Measurements from ENCODE around the gene PCGF1.

Gene PCGF1

DNA sequence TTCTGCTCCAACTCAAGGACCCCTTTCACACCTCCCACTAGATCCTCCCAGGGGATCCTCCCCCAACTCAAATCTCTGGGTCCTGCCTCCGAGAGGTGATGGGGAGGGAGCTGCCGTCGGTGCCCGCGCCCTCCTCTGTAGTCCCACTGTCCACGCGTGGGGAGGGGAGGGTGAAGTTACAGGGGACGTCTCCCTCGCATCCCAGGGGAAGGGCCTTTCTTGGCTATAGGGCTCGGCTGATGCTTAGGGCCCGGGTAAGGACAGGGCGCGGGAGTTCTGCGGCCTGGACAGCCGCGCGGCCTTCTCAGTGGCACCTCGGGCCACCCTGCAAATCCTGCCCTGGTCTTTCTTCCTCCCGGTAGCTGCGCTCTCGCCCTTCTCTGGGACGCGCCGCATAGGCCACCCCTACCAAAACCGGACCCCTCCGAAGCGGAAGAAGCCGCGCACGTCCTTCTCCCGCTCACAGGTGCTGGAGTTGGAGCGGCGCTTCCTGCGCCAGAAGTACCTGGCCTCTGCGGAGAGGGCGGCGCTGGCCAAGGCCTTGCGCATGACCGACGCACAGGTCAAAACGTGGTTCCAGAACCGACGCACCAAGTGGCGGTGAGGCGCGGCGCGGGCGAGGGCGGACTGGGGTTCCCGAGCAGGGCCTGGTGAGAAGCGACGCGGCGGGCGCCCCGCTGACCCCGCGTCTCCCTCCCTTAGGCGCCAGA, 7.9 kb upstream of the PCGF1 start:
- DNase-seq (ENCODE audit: low read depth), result no peak

DNA sequence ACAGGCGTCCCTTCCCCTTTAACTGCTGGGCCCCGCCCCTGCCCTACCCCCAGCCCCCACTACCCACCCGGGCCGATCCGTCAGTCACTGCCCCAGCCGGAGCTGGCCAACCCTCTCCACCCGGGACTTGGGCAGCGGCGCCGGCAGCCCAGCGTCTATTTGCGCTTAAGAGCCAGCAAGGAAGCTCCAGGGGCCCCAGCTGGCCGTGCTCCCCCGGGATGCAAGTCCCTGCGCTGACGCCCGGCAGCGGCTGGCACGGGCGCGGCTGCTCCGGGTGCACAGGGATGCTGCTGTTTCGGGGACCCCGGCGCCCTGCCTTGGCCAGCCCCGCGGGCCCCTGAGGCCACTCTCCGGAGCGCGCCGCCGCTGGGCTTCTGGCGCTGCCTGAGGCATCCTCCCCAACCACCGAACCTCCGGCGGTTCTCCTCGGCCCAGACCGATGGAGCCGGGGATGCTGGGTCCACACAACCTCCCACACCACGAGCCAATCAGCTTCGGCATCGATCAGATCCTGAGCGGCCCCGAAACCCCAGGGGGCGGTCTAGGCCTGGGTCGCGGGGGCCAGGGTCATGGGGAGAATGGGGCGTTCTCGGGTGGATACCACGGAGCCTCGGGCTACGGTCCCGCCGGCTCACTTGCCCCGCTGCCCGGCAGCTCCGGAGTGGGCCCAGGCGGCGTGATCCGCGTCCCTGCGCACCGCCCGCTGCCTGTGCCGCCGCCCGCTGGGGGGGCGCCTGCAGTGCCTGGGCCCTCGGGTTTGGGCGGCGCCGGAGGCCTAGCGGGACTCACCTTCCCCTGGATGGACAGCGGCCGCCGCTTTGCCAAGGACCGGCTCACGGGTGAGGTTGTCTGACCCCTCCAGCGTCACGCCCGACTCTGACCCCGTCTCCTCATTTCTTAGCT, 7.1 kb upstream of the PCGF1 start, which contains the start of gene TLX2:
TLX2 (plus strand) TSS at position 83 of the 903 bp plus-strand sequence; CDS start at position 440, 357 bp downstream.
- no peak for DNase-seq (ENCODE audit: low read depth)

DNA sequence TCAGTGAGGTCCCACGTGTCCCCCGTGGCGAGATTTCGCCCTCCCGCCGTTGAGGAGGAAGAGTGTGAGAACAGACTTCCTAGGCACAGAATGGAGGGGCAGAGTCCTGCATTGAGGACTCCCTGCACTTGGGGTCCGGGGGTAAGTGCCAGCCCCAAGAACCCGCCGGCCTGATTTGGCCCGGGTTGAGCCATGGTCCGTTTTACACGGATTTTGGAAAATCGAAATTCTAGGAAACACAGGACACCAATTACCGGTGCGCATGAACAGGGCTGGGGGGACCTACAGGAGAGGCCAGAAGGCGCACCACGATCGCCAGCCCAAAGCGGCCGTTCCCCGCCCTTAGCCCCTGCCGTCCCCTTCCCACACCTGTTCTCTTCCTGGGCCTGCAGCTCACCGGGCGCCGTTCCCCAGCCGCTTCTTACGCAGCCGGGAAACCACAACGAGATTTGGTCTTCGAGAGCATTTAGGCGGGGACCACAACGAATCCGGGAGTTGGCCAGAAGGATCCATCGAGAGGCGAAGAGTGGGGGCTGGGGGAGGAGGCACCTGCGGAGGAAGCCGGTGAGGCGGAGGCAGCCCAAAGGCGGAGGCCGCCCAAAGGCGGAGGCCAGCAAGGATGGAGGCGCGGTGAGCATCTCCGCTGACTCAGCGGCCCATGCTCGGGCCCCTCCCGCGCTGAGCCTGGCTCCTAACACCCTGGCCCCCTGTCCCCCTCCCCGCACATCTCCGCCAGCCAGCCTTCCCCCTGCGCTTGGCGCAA, 6.3 kb upstream of the PCGF1 start:
- no peak for DNase-seq (ENCODE audit: low read depth)

DNA sequence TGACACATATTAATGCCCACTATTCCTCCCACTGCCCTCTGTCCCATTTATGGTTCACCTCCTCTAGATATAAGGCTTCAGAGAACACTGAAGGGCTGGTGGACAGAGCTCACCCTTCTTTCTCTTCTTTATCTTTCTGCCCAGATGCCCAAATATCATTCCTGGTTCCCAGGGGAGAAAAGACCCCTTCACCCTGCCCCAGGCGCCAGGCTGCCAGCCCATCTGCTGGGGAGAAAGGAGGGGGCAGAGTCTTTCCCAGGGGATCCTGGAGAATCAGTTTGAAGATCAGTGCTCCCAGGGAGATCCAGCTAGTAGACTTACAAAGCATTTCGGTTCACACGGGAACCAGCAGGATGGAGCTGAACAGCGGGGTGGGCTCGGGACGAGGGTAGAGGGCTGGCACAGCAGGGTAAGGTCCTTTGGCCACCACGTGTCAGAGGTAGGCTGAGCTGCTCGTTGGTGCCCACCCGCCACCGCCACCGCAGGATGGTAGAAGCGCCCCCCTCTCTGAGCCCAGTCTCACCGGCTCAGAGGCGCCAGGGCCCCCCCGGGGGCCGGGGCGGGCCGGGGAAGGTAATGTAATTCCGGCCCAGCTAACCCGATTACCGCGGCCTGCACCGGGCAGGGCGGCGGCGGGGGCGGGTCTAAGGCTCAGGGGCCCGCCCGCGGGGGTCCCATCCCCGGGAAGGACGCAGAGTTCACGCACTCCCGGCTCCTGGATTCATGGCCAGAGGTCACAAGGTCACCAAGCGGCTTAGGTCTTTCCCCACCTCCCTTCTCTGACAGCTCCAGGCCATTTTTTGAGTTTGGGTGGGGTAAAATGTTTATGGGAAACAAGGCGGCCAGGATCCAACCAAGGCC, 5.5 kb upstream of the PCGF1 start:
- no peak for DNase-seq (ENCODE audit: low read depth)

DNA sequence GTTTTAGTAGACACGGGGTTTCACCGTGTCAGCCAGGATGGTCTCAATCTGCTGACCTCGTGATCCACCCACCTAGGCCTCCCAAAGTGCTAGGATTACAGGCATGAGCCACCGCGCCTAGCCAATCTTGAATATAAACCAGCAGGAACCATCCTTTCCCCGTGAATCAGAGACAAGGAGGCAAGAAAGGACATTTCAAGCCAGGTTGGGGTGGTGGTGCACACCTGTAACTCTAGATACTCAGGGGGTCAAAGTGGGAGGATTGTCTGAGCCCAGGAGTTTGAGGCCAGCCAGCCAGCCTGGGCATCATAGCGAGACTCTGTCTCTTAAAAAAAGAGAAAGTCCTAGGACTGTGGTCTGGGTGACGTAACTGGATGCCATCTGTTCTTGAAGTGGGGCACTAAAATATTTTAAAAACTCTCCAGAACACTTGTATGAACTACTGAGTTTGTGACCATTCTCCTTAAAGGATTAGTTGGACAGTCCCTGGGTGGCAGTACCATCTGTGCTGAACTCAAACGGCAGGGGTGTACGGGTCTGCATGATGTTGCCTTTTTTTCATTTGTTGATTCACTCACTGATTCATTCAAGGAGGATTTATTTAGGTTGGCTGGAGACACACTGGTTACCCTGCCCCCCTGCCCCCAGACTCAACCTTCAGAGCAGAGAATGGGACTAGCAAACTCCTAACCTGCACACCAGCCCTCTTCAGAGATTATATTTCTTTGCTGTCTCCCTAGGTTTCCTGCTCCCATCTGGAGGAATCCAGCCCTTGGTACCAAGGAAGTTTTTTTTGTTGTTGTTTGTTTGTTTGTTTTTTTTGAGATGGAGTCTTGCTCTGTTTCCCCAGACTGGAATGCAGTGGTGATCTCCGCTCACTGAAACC, 3.9 kb upstream of the PCGF1 start:
- no peak for DNase-seq (ENCODE audit: low read depth)

DNA sequence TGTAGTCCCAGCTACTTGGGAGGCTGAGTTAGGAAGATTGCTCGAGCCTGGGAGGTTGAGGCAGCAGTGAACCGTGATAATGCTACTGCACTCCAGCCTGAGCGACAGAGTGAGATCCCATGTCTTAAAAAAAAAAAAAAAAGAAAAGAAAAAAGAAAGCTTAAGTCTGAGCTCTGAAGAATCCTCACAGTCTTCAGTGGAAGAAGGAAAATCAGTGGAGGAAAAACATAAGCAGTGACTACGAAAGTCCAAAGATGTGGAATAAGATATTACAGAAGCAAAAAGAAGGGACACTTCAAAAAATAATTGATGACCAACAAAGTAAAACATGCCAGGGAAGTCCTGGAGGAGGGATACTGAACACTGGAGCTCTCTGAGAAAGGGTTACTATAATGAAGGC, 2.8 kb upstream of the PCGF1 start:
- DNase-seq (ENCODE audit: low read depth), result no peak

DNA sequence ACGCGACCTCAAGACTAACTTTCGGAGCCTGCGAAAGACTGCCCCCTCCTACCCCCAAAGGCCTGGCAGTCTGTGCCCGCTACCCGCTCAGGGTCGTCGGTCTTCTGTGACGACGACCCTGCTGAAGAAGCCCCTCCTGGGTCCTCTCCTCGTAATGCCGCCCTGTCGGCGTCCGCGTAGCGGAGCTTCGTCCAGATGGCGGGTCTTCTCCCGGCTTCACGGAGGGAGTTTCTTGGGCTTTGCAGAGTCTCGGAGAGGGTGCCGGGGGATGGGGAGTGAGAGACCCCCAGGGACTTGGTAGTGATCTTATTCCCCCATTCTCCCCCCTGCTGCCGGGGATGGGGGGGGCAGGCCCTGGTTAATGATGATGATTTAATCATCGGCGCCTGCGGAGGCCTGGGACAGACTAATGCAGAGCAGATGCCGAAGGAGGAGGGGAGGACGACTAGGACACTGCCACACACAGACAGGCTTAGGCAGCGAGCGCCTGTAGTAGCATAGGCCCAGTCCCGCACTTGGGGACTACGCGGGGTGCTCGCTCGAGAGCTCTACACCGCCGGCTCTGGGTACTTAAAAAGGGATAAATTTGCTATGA, 528 bp upstream of the PCGF1 start:
- DNase-seq (ENCODE audit: low read depth), result no peak

DNA sequence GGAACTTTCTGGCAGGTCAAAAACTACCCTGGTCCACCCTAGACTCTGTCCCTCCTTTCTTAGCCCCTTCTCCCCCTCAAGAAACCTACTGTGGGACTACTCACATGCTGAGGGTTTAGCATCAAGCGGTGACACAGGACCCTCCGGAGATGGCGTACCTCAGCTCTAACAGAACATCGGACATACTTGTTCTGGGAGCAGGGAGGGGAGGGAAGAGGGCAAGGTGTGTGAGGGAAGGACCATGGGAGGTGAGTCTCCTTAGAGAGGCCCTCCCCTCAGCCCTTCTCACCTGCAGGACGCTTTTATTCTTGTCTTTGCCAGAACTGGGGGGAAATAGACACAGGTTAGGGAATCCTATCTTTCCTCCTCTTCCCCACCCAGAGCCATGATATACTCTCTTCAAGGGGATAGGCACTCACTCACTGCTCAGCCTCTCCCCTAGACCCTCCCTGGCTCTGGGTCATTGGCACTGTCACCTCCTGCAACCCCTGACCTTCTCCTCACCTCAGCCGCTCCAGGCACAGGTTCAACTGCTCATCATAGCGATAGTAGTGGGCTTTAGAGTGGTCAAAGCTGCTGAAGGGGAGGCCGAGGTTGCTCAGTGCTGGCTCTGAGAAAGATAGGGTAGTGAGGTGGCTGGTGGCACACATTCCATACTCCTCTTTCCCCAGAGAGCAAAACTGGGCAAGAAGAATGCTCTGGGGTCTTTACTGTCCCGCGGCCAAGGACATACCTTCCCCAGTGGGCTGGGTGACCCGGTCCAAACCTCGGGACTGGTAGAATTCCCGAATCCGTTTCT, 1.8 kb downstream of the PCGF1 start:
- no peak for DNase-seq (ENCODE audit: low read depth)

DNA sequence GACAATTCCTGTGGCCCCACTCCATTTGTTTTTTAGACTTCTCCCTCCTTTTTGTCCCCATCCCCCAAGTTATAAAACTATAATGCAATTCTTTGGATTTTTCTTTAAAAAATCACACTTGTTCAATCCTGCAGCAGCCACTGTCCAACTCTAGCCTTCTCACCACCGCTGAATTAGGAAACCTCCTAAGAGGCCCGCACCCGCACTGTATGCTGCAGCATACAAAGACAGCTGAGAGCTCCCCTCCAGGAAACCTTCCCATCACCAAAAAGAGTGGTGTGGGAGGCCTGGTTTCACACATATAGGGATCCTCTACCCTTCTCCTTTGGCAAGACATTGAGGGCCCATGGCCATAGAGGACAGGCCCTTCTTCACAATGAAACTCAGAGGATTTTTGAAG, 2.9 kb downstream of the PCGF1 start:
- DNase-seq (ENCODE audit: low read depth), result no peak

DNA sequence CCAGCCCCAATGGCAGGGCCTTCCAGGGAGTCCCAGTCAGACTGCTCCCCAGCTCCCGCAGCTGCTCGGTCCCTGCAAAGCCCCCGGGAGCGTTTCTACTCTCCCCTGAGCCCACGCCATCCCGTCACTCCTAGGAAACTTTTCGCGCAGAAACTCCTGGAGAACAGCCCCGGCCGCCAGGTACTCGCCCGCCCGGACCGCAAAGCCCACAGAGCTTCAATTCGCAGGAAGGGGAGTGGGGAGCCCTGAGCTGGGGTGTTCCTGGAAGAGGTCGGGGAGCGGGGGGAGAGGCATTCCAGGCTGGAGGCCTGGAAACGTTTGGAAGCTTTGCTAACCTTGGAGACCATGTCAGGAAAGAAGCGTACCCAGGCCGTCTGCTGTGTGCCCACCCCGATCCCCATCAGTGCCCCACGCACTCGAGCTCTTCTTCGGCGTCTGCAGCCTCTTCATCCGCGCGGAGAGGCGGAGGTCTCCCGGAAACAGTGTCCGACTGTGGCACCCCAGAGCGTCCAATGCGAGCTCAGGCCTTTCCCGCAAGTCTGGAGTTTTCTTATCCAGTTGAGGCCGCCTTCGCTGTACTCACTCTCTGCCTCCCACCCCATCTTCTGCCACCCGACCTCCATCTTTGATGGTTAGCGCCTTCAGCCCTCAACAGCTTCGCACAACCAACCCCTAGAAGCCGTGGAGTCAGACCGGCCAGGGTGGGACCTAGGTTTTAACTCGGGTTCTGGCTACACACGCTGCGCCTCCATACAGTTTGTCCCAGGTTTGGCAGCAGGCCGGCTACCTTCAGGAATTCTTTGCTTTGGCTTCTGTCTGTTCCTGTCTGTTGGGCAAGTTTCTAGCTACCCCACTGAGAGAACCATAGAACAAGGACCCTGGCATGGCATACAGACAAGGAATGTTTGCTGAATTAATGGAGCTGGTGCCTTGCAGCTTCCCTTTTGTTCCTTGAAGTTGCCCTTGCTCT, 3.7 kb downstream of the PCGF1 start:
- peak; percentile 44 for DNase-seq (ENCODE audit: low read depth)

DNA sequence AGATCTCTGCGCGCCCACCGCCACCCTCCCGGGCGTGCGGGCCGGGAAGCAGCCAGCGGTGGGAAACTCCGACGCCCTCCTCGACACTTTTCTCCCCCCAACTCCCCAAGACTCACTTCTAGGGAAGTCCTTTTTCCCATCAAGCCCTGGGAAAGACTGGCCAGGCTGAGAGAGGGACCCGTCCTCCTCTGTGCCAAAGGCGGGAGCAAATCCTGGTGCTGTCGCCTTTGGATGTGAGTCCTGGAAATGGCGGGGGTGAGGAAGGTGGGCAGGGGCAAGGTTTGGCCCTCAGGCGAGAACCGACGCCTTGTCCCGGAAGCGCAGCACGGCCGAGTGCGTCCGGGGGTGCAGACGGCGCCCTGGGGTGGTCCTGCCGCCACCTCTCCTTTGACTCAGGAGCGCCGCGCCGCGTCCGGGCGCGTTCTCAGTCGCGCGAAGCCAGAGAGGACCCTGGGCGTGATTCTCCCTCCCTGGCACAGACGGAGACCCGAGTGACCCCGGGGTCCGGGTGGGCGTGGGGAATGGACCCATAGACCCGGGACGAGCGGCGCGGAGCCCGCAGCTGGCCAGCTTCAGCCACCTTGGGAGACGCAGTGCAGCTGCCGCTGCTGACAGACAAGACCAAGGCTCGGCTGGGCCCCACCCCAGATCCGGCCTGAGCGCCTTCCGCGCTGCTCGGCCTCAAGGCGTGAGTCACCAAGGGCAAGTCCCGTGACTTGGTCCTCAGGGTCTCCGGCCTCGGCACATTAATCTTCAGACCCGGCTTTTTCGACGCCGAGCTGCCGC, 4.6 kb downstream of the PCGF1 start:
- peak; percentile 85 for DNase-seq (ENCODE audit: low read depth)

DNA sequence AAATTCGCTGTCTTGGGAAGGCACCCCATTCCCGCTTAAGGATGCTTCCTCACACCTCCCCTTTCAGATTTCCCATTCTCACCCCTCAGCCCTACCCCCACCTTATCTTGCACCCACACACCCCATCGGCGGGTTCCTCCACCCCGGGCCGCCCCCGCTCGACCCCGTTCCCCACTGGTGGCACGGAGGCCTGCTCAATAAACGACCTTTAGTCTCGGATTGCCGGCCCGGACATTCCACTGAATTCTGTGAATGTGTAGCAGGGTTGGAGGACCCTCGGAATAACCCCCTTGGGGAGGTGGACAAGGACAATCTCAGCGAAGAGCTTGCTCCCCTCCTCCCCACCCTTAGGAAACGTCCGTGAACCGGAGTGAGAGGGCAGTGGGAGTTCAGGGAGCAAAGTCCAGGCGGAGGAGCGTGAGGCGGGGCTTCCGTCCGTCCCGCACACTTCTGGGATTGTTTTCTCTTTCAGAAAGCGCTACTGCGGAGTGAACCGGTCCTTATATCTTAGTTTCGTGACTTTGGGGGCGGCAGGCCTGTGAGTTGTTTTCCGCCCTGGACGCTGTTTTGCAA, 5.3 kb downstream of the PCGF1 start:
- DNase-seq (ENCODE audit: low read depth), result no peak

DNA sequence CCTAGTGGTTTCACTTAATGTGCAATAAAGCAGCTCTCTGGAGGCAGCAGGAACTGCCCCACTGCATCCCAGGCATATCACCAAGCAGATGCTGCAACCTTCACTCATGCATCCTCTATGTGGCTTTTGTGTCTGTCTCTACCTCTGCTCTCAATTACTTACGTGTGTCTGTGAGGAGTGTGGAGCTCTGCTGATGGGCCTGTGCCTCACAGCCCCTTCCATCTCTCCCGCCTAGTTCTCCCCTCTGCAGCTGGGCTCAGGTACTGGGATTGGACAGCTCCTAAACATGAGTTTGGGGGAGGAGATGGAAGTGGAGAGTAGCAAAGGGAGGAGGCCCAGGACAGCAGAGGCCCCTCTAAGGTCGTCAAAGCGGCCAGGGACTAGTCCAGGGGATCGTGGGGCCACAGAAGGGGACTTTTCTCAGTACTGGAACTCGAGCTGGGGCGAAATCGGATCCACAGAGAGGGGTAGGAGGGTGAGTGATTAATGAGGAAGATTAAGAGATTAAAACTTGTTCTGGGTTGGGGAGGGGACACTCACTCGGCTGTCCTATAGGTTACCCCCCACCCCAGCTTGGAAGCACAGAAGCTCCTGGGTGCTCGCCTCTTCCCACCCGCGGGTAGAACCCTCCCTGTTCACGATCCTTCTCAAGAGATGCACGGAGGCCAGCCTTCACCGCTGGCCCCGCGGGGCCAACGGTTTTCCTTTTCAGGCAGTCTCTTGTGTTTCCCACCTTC, 6.0 kb downstream of the PCGF1 start:
- DNase-seq (ENCODE audit: low read depth), result no peak

DNA sequence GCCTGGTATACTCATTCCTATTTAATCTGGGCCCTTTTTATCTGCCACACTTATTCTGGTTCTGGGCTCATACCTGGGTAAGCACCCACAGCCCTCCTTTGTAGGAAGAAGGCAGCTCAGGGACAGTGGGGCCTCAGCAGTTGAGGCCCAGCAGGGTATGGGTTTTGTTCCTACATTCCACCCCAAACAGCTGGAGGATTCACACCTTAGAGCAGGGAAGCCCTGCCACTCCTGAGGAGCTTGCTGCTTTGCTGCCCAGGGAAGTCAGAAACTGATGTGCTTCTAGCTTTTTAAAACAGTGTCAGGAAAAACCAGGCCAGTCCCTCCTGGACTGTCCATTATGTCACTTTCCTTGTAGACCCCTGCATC, 6.9 kb downstream of the PCGF1 start:
- DNase-seq (ENCODE audit: low read depth), result no peak

DNA sequence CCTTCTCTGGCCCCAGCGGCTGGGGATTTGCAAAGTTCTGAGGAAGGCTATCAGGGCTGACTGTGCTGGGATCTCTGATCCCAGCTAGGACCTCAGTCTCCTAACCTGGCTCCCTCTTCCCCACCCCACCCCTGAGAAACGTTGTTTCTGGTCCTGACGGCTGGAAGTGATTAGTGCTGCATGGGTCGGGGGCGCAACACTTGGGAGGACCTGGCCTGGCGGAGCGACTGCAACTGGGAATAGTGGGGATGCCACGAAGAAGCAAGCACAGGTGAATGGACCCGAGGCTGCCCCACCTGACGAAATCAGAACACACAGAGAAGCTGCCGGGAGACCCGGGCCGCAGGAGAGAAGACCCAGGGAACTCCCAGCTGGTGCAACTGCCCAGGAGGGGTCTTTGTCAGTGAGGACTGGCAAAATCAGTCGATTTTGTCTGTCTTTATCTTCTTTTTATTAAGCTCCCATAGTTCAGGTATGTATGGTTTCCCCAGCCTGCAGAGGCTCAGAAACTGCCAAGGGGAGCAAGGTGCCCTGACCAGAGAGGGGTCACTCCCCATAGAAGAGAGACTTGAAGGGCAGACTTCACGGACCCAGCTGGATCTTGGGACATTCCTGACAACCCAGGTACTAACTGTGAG, 7.4 kb downstream of the PCGF1 start:
- no peak for DNase-seq (ENCODE audit: low read depth)
